Endometrium (tissue), 2 donors: ENCODE measurements around the gene CCNI2.
A peak's percentile ranks its signal among the peaks of the same experiment; 100 is the strongest.

Experiments used
- FAIRE-seq: peaks from 2 replicates; lab custom pipeline; 2012; peaks lifted over from hg19 to GRCh38; lab: Jason Lieb, UNC
- donor health status: control.
- donor health status: control.

CCNI2 gene

GRCh38 chr5:132746954-132747615, at the start of gene CCNI2:
TSS of gene CCNI2 (plus strand) at chr5:132747426. CDS start at chr5:132747496, 70 bp downstream.
- FAIRE-seq, result no peak

- FAIRE-seq, result no peak
Measured at GRCh38 chr5:132704875-132705274, 42.4 kb upstream of the CCNI2 start.

GRCh38 chr5:132708645-132709044, 38.6 kb upstream of the CCNI2 start:
- no peak for FAIRE-seq

- FAIRE-seq, result peak; percentile 91
Measured at GRCh38 chr5:132714456-132715307, 32.5 kb upstream of the CCNI2 start.

GRCh38 chr5:132718544-132719312, 28.5 kb upstream of the CCNI2 start:
- FAIRE-seq, result no peak

- FAIRE-seq, result no peak
Measured at GRCh38 chr5:132725745-132726144, 21.5 kb upstream of the CCNI2 start.

GRCh38 chr5:132729896-132730295, 17.3 kb upstream of the CCNI2 start:
- FAIRE-seq, result no peak

GRCh38 chr5:132733499-132734148, 13.6 kb upstream of the CCNI2 start:
- FAIRE-seq, result no peak

GRCh38 chr5:132734687-132735086, 12.5 kb upstream of the CCNI2 start:
- no peak for FAIRE-seq

GRCh38 chr5:132736853-132737833, 10.1 kb upstream of the CCNI2 start, which contains the start of gene KIF3A:
TSS of gene KIF3A (minus strand) at chr5:132737546. CDS start at chr5:132737419, 127 bp downstream.
- FAIRE-seq, result peak; percentile 67

- FAIRE-seq, result no peak
Measured at GRCh38 chr5:132737982-132738681, 9.1 kb upstream of the CCNI2 start.

- FAIRE-seq, result no peak
Measured at GRCh38 chr5:132739232-132739631, 8.0 kb upstream of the CCNI2 start.

GRCh38 chr5:132742158-132742557, 5.1 kb upstream of the CCNI2 start:
- FAIRE-seq, result no peak

- no peak for FAIRE-seq
Measured at GRCh38 chr5:132742626-132743025, 4.6 kb upstream of the CCNI2 start.

- no peak for FAIRE-seq
Measured at GRCh38 chr5:132744659-132745058, 2.6 kb upstream of the CCNI2 start.

GRCh38 chr5:132746592-132746953, 653 bp upstream of the CCNI2 start:
- FAIRE-seq, result no peak

GRCh38 chr5:132747616-132748440, 602 bp downstream of the CCNI2 start:
- no peak for FAIRE-seq

- FAIRE-seq, result no peak
Measured at GRCh38 chr5:132748522-132749000, 1.3 kb downstream of the CCNI2 start.

GRCh38 chr5:132749506-132749905, 2.3 kb downstream of the CCNI2 start:
- no peak for FAIRE-seq
